ENCODE measurements around the gene CFAP210. TPM values are rescaled to one million over a fixed set of nuclear protein-coding genes. Genes with fewer than 3 reads are reported as not detected.
A peak's percentile ranks its signal among the peaks of the same experiment; 100 is the strongest.

Gene CFAP210
- polyA plus RNA-seq, 3 donors, result not detected

DNA sequence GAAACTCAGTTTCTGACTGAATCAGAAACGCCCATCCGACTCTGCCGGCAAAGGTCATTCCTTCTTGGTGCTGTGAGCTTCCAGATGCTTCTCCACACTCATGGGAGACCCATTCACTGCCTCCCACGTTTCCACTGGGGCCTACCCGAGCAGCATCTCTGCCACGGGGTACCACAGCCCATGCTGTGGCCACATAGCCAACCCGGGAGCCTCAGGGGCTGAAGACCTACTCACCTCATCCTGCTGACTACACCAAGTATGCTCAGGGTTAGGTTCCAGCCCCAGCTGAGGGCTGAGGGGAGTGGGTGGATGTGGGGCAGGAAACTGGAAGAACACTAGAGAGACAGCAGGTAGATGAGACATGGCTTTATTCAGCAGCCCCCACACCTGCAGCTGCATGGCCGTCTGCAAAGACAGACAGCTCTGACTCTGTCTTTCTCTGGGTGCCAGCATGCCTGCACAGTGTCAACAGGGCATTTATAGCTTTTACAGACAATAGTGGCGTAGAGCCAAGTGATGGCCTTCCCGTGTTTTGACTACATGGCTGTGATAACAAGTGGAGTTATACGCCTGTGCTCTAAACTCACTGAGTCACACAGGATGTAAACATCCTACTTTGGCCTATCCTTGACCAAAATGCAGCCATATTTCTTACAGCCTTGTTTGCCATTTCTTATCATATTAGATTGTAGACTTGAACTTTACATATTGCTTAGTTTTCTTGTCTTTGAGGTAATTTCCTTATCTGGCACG lies 22.9 kb upstream of the CFAP210 start:
- Mint-ChIP-seq H3K4me1 (peaks cover 3% of the 10 kb centered on the region), H3K9me3 (peaks cover 0 to 2% (median 0%) of the 10 kb centered on the region in 7 donors), H3K27ac (no peak overlapping the region), H3K27me3 (ENCODE audit: low read depth in 3 of 3) (peaks cover 0 to 2% (median 0%) of the 10 kb centered on the region in 3 donors), H3K36me3 (no peaks in the 10 kb centered on the region), H3K4me3 (no peak overlapping the region)
- Histone ChIP-seq H3K9ac (ENCODE audit: insufficient read depth, low read length, poor library complexity, severe bottlenecking) (no peak overlapping the region), H4K20me1 (ENCODE audit: insufficient read depth, low read length) (no peaks in the 10 kb centered on the region), H3K79me2 (ENCODE audit: insufficient read depth, low read length) (no peaks in the 10 kb centered on the region), H3K36me3 (replicated peaks in 1 of 2; ENCODE audit: control insufficient read depth in 1 of 2, insufficient read depth in 2 of 2, low read length in 2 of 2) (no peaks in the 10 kb centered on the region), H3K27me3 (ENCODE audit: control insufficient read depth in 2 of 2, insufficient read depth in 2 of 2, low read length in 2 of 2) (no peaks in the 10 kb centered on the region), H3K4me3 (replicated peaks in 1 of 3; ENCODE audit: low read depth in 2 of 3, low read length in 3 of 3) (no peak overlapping the region), H2AFZ (ENCODE audit: insufficient read depth, low read depth, low read length, poor library complexity, severe bottlenecking) (no peak overlapping the region), H3K9me3 (replicated peaks in 1 of 2; ENCODE audit: control insufficient read depth in 1 of 2, insufficient read depth in 1 of 2, low read length in 2 of 2) (no peaks in the 10 kb centered on the region), H3K27ac (ENCODE audit: low read depth in 1 of 2, low read length in 2 of 2) (no peak overlapping the region), H3K4me1 (ENCODE audit: control insufficient read depth in 1 of 2, insufficient read depth in 2 of 2, low read length in 2 of 2) (no peaks in the 10 kb centered on the region), H3K4me2 (replicated peaks; ENCODE audit: extremely low read depth, low read length, poor library complexity, severe bottlenecking) (no peak overlapping the region)
- WGBS (ENCODE audit: insufficient coverage), result 98% methylated on average over 5 of the region's 12 CpGs
- intact Hi-C loops (cut with micrococcal nuclease), result no loop called here
- no peak for DNase-seq
- TF ChIP-seq, protein P1, sequence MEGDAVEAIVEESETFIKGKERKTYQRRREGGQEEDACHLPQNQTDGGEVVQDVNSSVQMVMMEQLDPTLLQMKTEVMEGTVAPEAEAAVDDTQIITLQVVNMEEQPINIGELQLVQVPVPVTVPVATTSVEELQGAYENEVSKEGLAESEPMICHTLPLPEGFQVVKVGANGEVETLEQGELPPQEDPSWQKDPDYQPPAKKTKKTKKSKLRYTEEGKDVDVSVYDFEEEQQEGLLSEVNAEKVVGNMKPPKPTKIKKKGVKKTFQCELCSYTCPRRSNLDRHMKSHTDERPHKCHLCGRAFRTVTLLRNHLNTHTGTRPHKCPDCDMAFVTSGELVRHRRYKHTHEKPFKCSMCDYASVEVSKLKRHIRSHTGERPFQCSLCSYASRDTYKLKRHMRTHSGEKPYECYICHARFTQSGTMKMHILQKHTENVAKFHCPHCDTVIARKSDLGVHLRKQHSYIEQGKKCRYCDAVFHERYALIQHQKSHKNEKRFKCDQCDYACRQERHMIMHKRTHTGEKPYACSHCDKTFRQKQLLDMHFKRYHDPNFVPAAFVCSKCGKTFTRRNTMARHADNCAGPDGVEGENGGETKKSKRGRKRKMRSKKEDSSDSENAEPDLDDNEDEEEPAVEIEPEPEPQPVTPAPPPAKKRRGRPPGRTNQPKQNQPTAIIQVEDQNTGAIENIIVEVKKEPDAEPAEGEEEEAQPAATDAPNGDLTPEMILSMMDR (IDR thresholded peaks at IDR 0.05), result no peak

DNA sequence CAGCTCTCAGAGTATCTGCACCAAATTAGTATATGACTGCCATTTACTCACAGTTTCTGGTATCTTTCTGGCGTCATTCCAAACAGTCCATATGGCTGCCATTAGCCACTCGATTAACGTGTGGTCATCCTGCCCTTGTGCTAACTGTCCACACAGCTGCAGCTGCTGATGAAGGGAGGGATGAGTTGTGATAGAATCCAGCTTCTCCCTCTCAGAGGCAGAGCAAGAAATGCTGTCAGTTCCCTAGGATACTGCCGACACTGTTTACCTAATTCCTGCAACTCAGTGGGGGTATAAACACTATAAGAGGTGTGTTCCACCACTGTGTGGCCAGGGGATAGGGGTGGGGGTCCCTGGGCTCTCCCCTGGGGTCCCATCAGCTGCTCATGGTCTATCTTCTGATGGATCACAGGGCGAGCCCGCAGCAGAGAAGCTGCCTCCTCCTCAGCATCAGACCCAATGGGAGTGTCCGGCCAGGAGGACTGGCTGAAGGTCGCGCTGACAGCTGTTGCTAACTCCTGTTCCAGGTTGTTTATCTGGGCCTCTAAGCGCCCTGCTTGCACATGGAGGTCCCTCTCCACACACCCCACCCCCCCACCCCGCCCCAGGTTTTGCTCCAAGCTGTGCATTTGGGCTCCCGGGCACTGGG lies 22.2 kb upstream of the CFAP210 start:
- Mint-ChIP-seq H3K36me3 (no peaks in the 10 kb centered on the region), H3K9me3 (peaks cover 0 to 4% (median 0%) of the 10 kb centered on the region in 7 donors), H3K4me1 (peaks cover 3% of the 10 kb centered on the region), H3K27me3 (ENCODE audit: low read depth in 3 of 3) (peaks cover 0 to 4% (median 0%) of the 10 kb centered on the region in 3 donors), H3K4me3 (no peak overlapping the region), H3K27ac (no peak overlapping the region)
- TF ChIP-seq, protein P1 (IDR thresholded peaks at IDR 0.05), result no peak
- no peak overlapping the region for H3K27ac ChIP-seq (ENCODE audit: low read depth in 1 of 2, low read length in 2 of 2)
- no peaks in the 10 kb centered on the region for H4K20me1 ChIP-seq (ENCODE audit: insufficient read depth, low read length)
- no peaks in the 10 kb centered on the region for H3K4me1 ChIP-seq (ENCODE audit: control insufficient read depth in 1 of 2, insufficient read depth in 2 of 2, low read length in 2 of 2)
- no peak for DNase-seq
- H3K27me3 ChIP-seq (ENCODE audit: control insufficient read depth in 2 of 2, insufficient read depth in 2 of 2, low read length in 2 of 2), result no peaks in the 10 kb centered on the region
- intact Hi-C loops (cut with micrococcal nuclease), result no loop called here
- H3K9ac ChIP-seq (ENCODE audit: insufficient read depth, low read length, poor library complexity, severe bottlenecking), result no peak overlapping the region
- no peak overlapping the region for H3K4me3 ChIP-seq (replicated peaks in 1 of 3; ENCODE audit: low read depth in 2 of 3, low read length in 3 of 3)
- WGBS (ENCODE audit: insufficient coverage), result no CpG with 5 or more reads among the region's 12 CpGs
- H3K36me3 ChIP-seq (replicated peaks in 1 of 2; ENCODE audit: control insufficient read depth in 1 of 2, insufficient read depth in 2 of 2, low read length in 2 of 2), result no peaks in the 10 kb centered on the region
- peak overlapping the region; percentile 59 for H2AFZ ChIP-seq (ENCODE audit: insufficient read depth, low read depth, low read length, poor library complexity, severe bottlenecking)
- no peak overlapping the region for H3K4me2 ChIP-seq (replicated peaks; ENCODE audit: extremely low read depth, low read length, poor library complexity, severe bottlenecking)
- H3K9me3 ChIP-seq (replicated peaks in 1 of 2; ENCODE audit: control insufficient read depth in 1 of 2, insufficient read depth in 1 of 2, low read length in 2 of 2), result peaks cover 0 to 3% of the 10 kb centered on the region in 2 donors
- no peaks in the 10 kb centered on the region for H3K79me2 ChIP-seq (ENCODE audit: insufficient read depth, low read length)

Data from CD14-positive monocyte (primary cell).